GM10847 (cell line): ENCODE data around the gene HACD3.

Experiments used
- POLR2A ChIP-seq: IDR thresholded peaks from 2 replicates; pipeline ENCODE4 v1.6.1; 2011; ENCODE audit not compliant: insufficient read length; ENCODE audit errors: extremely low read depth

Gene HACD3

GRCh38 chr15:65530318-65531111 is at the start of gene HACD3:
Gene HACD3, plus strand, starts transcription at chr15:65530463. Its CDS starts 169 bp downstream, at chr15:65530632.
- TF ChIP-seq POLR2A, result peak; percentile 79

- TF ChIP-seq POLR2A, result no peak
Measured at GRCh38 chr15:65484876-65485275, 45.4 kb upstream of the HACD3 start.

GRCh38 chr15:65494076-65494475 is 36.2 kb upstream of the HACD3 start:
- no peak for TF ChIP-seq POLR2A

GRCh38 chr15:65509321-65509720 is 20.9 kb upstream of the HACD3 start:
- TF ChIP-seq POLR2A, result no peak

GRCh38 chr15:65512189-65512588 is 18.1 kb upstream of the HACD3 start:
- TF ChIP-seq POLR2A, result no peak

- no peak for TF ChIP-seq POLR2A
Measured at GRCh38 chr15:65512807-65513416, 17.4 kb upstream of the HACD3 start.

- peak; percentile 77 for TF ChIP-seq POLR2A
Measured at GRCh38 chr15:65516997-65517865, 13.0 kb upstream of the HACD3 start, which contains the start of gene DPP8. Gene DPP8, minus strand, starts transcription at chr15:65517689. Its CDS starts 5,136 bp downstream, at chr15:65512553.

- no peak for TF ChIP-seq POLR2A
Measured at GRCh38 chr15:65517866-65518207, 12.4 kb upstream of the HACD3 start.

- TF ChIP-seq POLR2A, result no peak
Measured at GRCh38 chr15:65518633-65519285, 11.5 kb upstream of the HACD3 start.

GRCh38 chr15:65521350-65521749 is 8.9 kb upstream of the HACD3 start:
- TF ChIP-seq POLR2A, result no peak

GRCh38 chr15:65524226-65524625 is 6.0 kb upstream of the HACD3 start:
- TF ChIP-seq POLR2A, result no peak

- TF ChIP-seq POLR2A, result no peak
Measured at GRCh38 chr15:65525622-65526021, 4.6 kb upstream of the HACD3 start.

- no peak for TF ChIP-seq POLR2A
Measured at GRCh38 chr15:65528461-65529060, 1.7 kb upstream of the HACD3 start.

GRCh38 chr15:65529762-65530317 is 423 bp upstream of the HACD3 start:
- TF ChIP-seq POLR2A, result no peak

GRCh38 chr15:65532738-65533051 is 2.4 kb downstream of the HACD3 start:
- TF ChIP-seq POLR2A, result no peak
